K562 (cell line): ENCODE results near the gene USP35. TPM values are rescaled to one million over a fixed set of nuclear protein-coding genes. Genes with fewer than 3 reads are reported as not detected.

Source experiments
- BACH1 ChIP-seq: fragments of 200-800 bp; sonication (Bioruptor generic); IDR thresholded peaks from 2 replicates; pipeline ENCODE4 v1.6.1; 2016; ENCODE audit warnings: missing genetic modification characterization, missing compliant biosample characterization
- CBX1 ChIP-seq: sonication (generic); IDR thresholded peaks from 2 replicates; pipeline ENCODE4 v1.6.1; 2016; ENCODE audit warnings: antibody characterized with exemption, low read depth, mild to moderate bottlenecking
- FOSL1 ChIP-seq: fragments of 200-800 bp; sonication (Bioruptor generic); conservative IDR thresholded peaks from 2 replicates; pipeline ENCODE4 v1.6.1; 2016; ENCODE audit warnings: missing genetic modification characterization, missing compliant biosample characterization
- FOXA1 ChIP-seq: fragments of 450-650 bp; IDR thresholded peaks from 2 replicates; pipeline ENCODE4 v1.6.1; 2016; ENCODE audit warnings: mild to moderate bottlenecking, borderline replicate concordance
- HLTF ChIP-seq: fragments of 450-650 bp; IDR thresholded peaks from 2 replicates; pipeline ENCODE4 v1.6.1; 2016
- NFRKB ChIP-seq: fragments of 450-650 bp; IDR thresholded peaks from 2 replicates; pipeline ENCODE4 v1.6.1; 2016; ENCODE audit warnings: low read depth
- PCBP1 ChIP-seq: fragments of 200-400 bp; formaldehyde crosslinking; IDR thresholded peaks from 2 replicates; pipeline ENCODE4 v1.6.1; 2018; ENCODE audit warnings: mild to moderate bottlenecking, low read depth, low read length; ENCODE audit not compliant: poor library complexity, severe bottlenecking
- PTTG1 ChIP-seq: fragments of 450-650 bp; IDR thresholded peaks from 2 replicates; pipeline ENCODE4 v1.6.1; 2016; ENCODE audit warnings: low read depth, mild to moderate bottlenecking, missing genetic modification characterization, missing compliant biosample characterization
- REST ChIP-seq, 2 experiments: fragments of 450-650 bp; formaldehyde crosslinking in 1 of 2; IDR thresholded peaks; 2 replicates each; pipeline versions ENCODE4 v1.4.0 to v1.6.1; 2014 to 2020; ENCODE audit warnings: mild to moderate bottlenecking in 2 of 2, borderline replicate concordance in 1 of 2, low read depth in 1 of 2
- RFX7 ChIP-seq: fragments of 250-450 bp; sonication (Bioruptor Pico); IDR thresholded peaks from 2 replicates; pipeline ENCODE4 v1.5.1; 2021; ENCODE audit warnings: mild to moderate bottlenecking
- SIX5 ChIP-seq, 2 experiments: IDR thresholded peaks; 2 replicates each; pipeline ENCODE4 v1.6.1; 2011; ENCODE audit warnings: low read length in 2 of 2, borderline replicate concordance in 1 of 2, low read depth in 1 of 2, mild to moderate bottlenecking in 1 of 2, moderate library complexity in 1 of 2; ENCODE audit not compliant: insufficient read depth in 1 of 2
- SMARCE1 ChIP-seq: fragments of 450-650 bp; IDR thresholded peaks from 2 replicates; pipeline ENCODE4 v1.7.1; 2016; ENCODE audit warnings: mild to moderate bottlenecking
- ZNF311 ChIP-seq: fragments of 250-450 bp; sonication (Bioruptor Pico); IDR thresholded peaks from 2 replicates; pipeline ENCODE4 v1.4.0; 2020; ENCODE audit warnings: mild to moderate bottlenecking, moderate library complexity
- polyA plus RNA-seq, 8 experiments: library from polyadenylated mRNA; depleted of rRNA in 4 of 8; stranded (reverse) in 5 of 8; unstranded in 3 of 8; fragments of >200 nt; fragmentation: Nextera tagmentation in 2 of 8; fragmentation: Illumina TruSeq in 1 of 8; extraction: Ambion mirVana in 2 of 8; extraction: Trizol in 1 of 8; gene quantifications; 2 replicates each; pipeline versions ENCODE4 v1.2.1 to v1.2.3, GENCODE V29; 2011 to 2014; ENCODE audit warnings: inconsistent platforms in 1 of 8, missing spikeins in 1 of 8
- total RNA-seq, 7 experiments: library from RNA; depleted of rRNA in 6 of 7; stranded (reverse); fragments of >200 nt in 6 of 7; fragmentation: Illumina TruSeq in 2 of 7; extraction: Trizol in 2 of 7; gene quantifications; 2 replicates each; pipeline versions ENCODE4 v1.2.1 to v1.2.3, GENCODE V29; 2011 to 2021; ENCODE audit warnings: low replicate concordance in 1 of 7
- TF ChIP-seq, protein P1 (sequence below), 3 experiments: fragments of 200-800 bp in 1 of 3; fragments of 250-450 bp in 1 of 3; fragments of 450-650 bp in 1 of 3; sonication (Bioruptor Pico) in 1 of 3; sonication (Bioruptor generic) in 1 of 3; formaldehyde crosslinking in 1 of 3; IDR thresholded peaks; 2 replicates each; pipeline versions ENCODE4 v1.6.1 to v1.8.0; 2016 to 2022; ENCODE audit warnings: mild to moderate bottlenecking in 2 of 3, missing genetic modification characterization in 2 of 3, missing compliant biosample characterization in 1 of 3, moderate library complexity in 1 of 3

The USP35 gene
- total and polyA plus RNA-seq, 9 of the 15 experiments (the other 6 are each of a cell fraction or from before 2014, with no cell fraction given), result 0.01 to 4.8 (median 3.6) TPM

DNA sequence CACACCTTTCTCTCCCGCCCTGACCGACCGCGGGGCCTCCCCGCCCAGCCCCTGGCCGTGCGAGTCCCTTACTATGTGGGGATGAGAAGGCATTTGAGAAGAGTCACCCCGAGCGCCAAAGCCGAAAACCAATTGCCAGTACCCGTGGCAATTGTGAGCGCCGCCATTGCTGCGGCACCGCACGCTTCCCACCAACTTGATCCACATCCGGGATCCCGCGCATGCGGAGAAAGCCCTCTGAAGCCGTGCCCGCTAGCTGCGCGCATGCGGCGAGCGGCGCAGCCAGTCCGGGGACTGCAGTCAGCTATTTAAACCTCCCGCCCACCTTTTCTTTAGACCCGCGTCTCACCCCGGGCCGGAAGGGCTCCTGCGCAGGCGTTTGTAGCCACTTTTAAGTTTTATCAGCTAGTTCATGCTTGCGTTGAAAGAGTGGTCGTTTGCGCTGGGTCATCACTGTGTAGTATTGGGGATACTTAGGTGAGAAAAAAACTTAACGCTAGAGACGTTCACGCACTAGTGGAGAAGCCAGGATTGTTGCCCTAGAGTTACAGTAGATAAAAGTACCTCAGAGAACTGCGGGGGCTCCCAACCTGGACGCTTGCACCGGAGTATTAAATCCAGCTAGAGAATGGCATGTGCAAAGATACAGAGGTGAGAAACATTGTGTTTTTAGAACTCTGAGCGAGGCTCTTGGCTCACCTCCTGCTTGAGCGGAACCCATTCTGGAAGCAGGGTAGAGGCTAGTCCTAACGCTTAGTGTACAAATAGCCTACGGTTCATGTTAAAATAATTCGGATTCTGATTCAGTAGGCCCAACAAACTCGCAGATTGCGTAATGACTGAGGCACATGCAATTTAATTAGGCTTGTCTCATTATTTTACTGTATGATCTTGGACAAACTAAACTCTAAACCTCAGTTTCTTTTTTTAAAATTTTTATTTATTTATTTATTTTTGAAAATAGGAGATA, 49.0 kb upstream of the USP35 start, which contains the start of gene ALG8 (continued):
- TF ChIP-seq BACH1 (tag) (peak; percentile 65; the same call in 1 of the 2 replicates), FOSL1 (tag) (no peak; the same call in 1 of the 2 replicates), REST (IDR thresholded peaks at IDR 0.05; ENCODE audit: borderline replicate concordance) (no peak), REST (CRISPR knock-in tag; IDR thresholded peaks at IDR 0.05; ENCODE audit: low read depth) (0 out of 2 replicates have a peak, but pooled peaks have one; percentile 38), PTTG1 (tag) (no peak), CBX1 (peak; percentile 62; the same call in 1 of the 2 replicates), SMARCE1 (no peak), NFRKB (peak; percentile 91), PCBP1 (no peak), RFX7 (CRISPR knock-in tag) (no peak), FOXA1 (no peak), HLTF (no peak), ZNF311 (CRISPR knock-in tag) (no peak), SIX5 (IDR thresholded peaks at IDR 0.05; ENCODE audit: borderline replicate concordance in 1 of 2, insufficient read depth in 1 of 2, low read depth in 1 of 2, low read length in 2 of 2) (peak in 1 of 2 experiments; percentile 57; a peak in 3 of 4 replicates)
- TF ChIP-seq, protein P1, sequence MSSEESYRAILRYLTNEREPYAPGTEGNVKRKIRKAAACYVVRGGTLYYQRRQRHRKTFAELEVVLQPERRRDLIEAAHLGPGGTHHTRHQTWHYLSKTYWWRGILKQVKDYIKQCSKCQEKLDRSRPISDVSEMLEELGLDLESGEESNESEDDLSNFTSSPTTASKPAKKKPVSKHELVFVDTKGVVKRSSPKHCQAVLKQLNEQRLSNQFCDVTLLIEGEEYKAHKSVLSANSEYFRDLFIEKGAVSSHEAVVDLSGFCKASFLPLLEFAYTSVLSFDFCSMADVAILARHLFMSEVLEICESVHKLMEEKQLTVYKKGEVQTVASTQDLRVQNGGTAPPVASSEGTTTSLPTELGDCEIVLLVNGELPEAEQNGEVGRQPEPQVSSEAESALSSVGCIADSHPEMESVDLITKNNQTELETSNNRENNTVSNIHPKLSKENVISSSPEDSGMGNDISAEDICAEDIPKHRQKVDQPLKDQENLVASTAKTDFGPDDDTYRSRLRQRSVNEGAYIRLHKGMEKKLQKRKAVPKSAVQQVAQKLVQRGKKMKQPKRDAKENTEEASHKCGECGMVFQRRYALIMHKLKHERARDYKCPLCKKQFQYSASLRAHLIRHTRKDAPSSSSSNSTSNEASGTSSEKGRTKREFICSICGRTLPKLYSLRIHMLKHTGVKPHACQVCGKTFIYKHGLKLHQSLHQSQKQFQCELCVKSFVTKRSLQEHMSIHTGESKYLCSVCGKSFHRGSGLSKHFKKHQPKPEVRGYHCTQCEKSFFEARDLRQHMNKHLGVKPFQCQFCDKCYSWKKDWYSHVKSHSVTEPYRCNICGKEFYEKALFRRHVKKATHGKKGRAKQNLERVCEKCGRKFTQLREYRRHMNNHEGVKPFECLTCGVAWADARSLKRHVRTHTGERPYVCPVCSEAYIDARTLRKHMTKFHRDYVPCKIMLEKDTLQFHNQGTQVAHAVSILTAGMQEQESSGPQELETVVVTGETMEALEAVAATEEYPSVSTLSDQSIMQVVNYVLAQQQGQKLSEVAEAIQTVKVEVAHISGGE (CRISPR knock-in tag; IDR thresholded peaks at IDR 0.05), result peak in 1 of 3 experiments; percentile 39; a peak in 1 of 6 replicates
